ENCODE measurements around the gene OR10AD1. TPM values are rescaled to one million over a fixed set of nuclear protein-coding genes. Genes with fewer than 3 reads are reported as not detected.

OR10AD1 gene
- total and polyA plus RNA-seq, 9 of the 15 experiments (the other 6 are each of a cell fraction or from before 2014, with no cell fraction given), result not detected

GRCh38 chr12:48198985-48199384 lies 4.1 kb downstream of the OR10AD1 start (continued):
- TF ChIP-seq TOE1 (IDR thresholded peaks at IDR 0.05; ENCODE audit: borderline replicate concordance) (no peak), TOE1 (CRISPR knock-in tag; IDR thresholded peaks at IDR 0.05; ENCODE audit: borderline replicate concordance, low read depth) (no peak), CBX8 (IDR thresholded peaks at IDR 0.05; ENCODE audit: borderline replicate concordance, extremely low read depth, low read depth, low read length, poor library complexity, severe bottlenecking) (no peak), NFATC3 (IDR thresholded peaks at IDR 0.05) (no peak), GTF2E2 (tag; IDR thresholded peaks at IDR 0.05) (0 out of 2 replicates have a peak, but pooled peaks have one; percentile 9), DPF2 (IDR thresholded peaks at IDR 0.05) (no peak), ELF2 (CRISPR knock-in tag; IDR thresholded peaks at IDR 0.05) (no peak), ZNF696 (CRISPR knock-in tag; conservative IDR thresholded peaks at IDR 0.05) (no peak), CUX1 (CRISPR knock-in tag; IDR thresholded peaks at IDR 0.05) (no peak), CAMTA2 (CRISPR knock-in tag; conservative IDR thresholded peaks at IDR 0.05) (no peak), HDAC1 (IDR thresholded peaks at IDR 0.05) (no peak), TFAM (CRISPR knock-in tag; conservative IDR thresholded peaks at IDR 0.05) (no peak), BRCA1 (IDR thresholded peaks at IDR 0.05) (no peak), BRCA1 (CRISPR knock-in tag; IDR thresholded peaks at IDR 0.05) (no peak), ZNF655 (CRISPR knock-in tag; IDR thresholded peaks at IDR 0.05) (no peak), SP1 (CRISPR knock-in tag; IDR thresholded peaks at IDR 0.05) (no peak), ZBTB2 (IDR thresholded peaks at IDR 0.05) (0 out of 2 replicates have a peak, but pooled peaks have one; percentile 20), U2AF1 (optimal IDR thresholded peaks at IDR 0.05; ENCODE audit: low read depth, low read length) (no peak), ARID2 (IDR thresholded peaks at IDR 0.05) (0 out of 2 replicates have a peak, but pooled peaks have one; percentile 4), GTF2B (IDR thresholded peaks at IDR 0.05; ENCODE audit: extremely low read depth, insufficient read length) (no peak), PCBP1 (IDR thresholded peaks at IDR 0.05; ENCODE audit: low read depth, low read length, poor library complexity, severe bottlenecking) (no peak)

Data from K562 (cell line).